Measurements from ENCODE around the gene WDR53.
A peak's percentile ranks its signal among the peaks of the same experiment; 100 is the strongest.
"Not testable (repeated sequence)": the region's sequence is repeated elsewhere in the genome, so short reads cannot be mapped to it uniquely, and the experiment has no call there.

The WDR53 gene

DNA sequence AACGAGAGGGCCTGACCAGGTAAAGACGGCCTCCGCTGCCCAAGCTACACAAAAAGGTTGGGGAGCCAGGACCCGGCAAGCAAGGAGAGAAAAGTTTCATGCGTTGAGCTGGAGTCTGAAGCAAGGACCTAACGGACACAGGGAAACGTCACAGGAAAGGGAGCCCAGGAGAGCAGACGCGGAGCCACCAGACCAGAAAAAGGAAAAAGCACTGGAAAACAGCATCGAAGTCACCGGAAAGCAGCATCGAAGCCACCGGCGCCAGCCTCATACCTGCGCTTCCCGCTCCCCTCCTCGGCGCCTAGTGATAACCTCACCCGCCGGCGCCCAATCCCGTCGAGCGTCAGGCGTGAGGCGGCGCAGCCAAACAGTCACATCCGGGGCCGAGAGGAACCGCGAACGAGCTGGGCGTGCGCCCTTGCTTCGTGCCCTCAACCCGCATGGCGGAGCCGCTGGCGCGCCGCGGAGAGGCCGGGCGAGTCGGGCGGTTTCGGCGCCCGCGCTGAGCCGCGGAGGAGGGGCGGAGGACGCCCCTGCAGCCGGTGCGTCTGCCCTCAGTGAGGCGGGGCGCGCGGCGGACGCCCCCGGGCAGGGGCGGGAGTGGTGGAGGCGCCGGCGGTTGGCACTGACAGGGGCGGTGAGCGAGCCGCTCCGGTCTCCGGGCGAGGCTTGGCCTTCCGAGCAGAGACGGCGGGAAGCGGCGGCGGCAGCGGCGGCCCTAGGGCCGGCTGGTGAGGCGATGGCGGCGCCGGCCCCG is at the start of gene WDR53, which contains the start of gene FBXO45:
TSS of gene WDR53 (minus strand) at position 309 of the 757 bp plus-strand sequence. CDS start 7,079 bp downstream, outside the sequence.
TSS of gene FBXO45 (plus strand) at position 415 of the 757 bp plus-strand sequence. CDS start at position 740, 325 bp downstream.
- H3K4me1 Mint-ChIP-seq, result peaks cover 38% of the 10 kb centered on the region
- H3K4me3 Mint-ChIP-seq, result peak within 1 kb of the TSS; percentile 97
- no peaks in the 10 kb centered on the region for H3K27me3 Mint-ChIP-seq
- peaks cover 3% of the 10 kb centered on the region for H3K36me3 Mint-ChIP-seq
- H3K27ac Mint-ChIP-seq, result peak within 1 kb of the TSS; percentile 96
- H3K9me3 Mint-ChIP-seq, result no peaks in the 10 kb centered on the region

DNA sequence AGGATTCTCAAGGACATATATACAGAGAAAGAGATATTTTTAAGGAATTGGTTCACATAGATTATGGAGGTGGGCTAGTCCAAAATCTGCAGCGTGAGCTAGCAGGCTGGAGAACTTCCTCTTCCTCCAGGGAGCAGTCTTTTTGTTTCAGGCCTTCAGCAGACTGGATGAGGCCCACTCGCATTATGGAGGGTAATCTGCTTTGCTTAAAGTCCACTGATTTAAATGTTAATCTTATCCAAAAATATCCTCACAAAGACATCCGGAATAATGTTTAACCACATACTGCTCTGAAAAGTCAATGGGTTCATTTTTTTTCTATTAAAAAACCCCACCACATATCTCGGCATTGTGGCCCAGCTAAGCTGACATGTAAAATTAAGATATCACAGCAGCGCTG is 48.9 kb upstream of the WDR53 start:
- Mint-ChIP-seq H3K27ac (no peak overlapping the region), H3K4me3 (no peak overlapping the region), H3K36me3 (no peaks in the 10 kb centered on the region), H3K4me1 (peaks cover 19% of the 10 kb centered on the region), H3K27me3 (no peaks in the 10 kb centered on the region), H3K9me3 (no peaks in the 10 kb centered on the region)

DNA sequence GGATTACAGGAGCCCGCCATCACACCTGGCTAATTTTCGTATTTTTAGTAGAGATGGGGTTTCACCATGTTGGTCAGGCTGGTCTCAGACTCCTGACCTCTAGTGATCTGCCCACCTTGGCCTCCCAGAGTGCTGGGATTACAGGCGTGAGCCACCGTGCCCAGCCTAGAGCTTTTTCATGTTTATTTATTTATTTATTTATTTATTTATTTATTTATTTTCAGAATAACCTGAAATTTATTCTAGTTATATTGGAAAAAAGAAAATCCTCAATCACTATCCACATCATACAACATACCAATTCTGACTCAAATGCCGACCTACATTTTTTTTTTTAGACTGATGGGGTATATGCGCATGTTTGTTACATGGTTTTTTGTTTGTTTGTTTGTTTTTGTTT is 46.9 kb upstream of the WDR53 start:
- H3K4me1 Mint-ChIP-seq, result peaks cover 25% of the 10 kb centered on the region
- H3K27ac Mint-ChIP-seq, H3K27me3 Mint-ChIP-seq, H3K4me3 Mint-ChIP-seq, H3K36me3 Mint-ChIP-seq, H3K9me3 Mint-ChIP-seq: not testable (repeated sequence)

DNA sequence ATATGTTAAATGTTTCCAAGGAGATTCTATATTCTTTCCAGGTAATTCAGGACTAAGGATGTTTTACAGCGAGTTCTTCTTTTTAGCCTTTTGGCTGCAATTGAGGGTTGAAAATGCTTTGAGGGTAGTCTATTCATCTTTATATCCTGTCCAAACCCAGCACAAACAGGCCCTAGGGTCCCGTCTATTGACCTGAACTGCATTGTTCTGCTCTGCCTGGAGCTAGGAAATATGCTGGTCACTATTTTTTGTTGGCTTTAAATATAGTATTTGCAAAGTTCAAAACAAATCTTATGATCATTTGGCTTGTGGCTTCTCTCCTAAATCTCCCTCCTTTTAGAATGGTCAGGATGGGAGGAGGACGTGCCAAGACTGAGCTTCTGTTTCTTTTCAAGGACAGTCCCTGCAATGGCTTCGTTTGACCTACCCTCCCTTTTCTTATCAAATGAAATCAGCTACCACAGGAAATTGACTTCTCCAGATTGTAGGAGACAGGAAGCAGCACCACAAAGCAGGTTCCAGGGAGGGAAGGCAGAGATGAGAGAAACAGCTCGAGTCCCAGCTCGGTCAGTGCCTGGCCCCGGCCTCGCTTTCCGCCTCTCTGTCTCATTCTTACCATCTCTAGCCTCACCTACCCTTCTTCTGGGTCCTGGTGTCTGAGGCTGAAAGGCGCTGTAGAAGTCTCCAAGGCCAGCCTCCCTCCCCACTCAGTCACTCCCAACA is 43.6 kb upstream of the WDR53 start:
- Mint-ChIP-seq H3K4me1 (peaks cover 34% of the 10 kb centered on the region), H3K27me3 (no peaks in the 10 kb centered on the region), H3K4me3 (peak overlapping the region; percentile 34), H3K36me3 (no peaks in the 10 kb centered on the region), H3K27ac (peak overlapping the region; percentile 8), H3K9me3 (no peaks in the 10 kb centered on the region)

DNA sequence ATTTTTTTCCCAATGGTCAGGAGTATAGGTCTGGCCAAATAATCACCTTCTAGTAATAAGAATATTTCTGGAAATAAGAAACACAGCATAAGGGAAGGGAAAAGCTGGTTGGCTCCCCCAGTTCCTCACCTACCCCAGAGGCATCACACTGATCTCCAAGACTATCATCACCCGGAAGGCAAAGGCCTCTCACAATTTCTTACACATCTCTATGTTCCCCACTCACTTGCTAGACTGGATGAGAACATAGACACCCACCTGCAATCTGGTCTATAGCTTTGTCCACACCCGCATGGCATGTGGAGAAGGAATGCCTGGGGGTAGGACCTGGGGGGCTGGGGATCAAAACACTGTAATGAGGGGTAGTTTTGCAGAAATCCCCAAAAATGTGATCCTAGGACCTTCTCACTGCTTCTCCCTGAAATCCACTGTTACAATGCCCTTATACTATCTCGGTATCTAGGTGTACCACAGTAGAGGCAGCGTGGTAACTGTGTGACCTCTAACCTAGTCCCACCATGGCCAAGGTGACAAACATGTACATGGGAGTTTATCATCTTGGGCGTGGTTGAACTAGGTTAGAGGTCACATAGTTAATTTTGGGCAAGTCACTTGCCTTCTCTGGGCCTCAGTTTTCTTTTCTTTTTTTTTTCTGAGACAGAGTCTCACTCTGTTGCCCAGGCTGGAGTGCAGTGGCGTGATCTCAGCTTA is 41.6 kb upstream of the WDR53 start:
- H3K27me3 Mint-ChIP-seq, result no peaks in the 10 kb centered on the region
- H3K27ac Mint-ChIP-seq, result peak overlapping the region; percentile 7
- no peaks in the 10 kb centered on the region for H3K9me3 Mint-ChIP-seq
- H3K4me1 Mint-ChIP-seq, result peaks cover 38% of the 10 kb centered on the region
- no peaks in the 10 kb centered on the region for H3K36me3 Mint-ChIP-seq
- H3K4me3 Mint-ChIP-seq, result peak overlapping the region; percentile 56

DNA sequence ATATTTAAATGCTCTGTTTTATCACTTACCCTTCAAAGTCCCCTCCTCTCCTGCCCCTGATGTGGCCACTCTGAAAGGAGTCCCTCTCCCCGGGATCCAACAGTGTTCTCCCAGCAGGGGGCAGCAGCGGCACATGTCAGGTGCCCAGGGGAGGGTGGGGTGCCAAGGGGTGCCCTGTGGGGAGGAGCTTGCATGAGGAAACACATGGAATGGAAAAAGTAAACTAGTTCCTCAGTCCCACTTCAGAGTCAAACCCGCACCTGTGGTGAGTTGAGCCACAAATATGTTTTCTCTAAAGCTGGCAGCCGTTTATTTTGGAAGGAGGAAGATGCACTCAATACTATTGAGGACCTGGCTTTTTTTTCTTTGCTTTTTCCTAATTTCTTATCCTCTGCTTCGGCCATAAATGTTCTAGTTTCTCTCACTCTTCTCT is 41.0 kb upstream of the WDR53 start:
- H3K27ac Mint-ChIP-seq, result peak overlapping the region; percentile 7
- no peaks in the 10 kb centered on the region for H3K27me3 Mint-ChIP-seq
- no peaks in the 10 kb centered on the region for H3K9me3 Mint-ChIP-seq
- no peaks in the 10 kb centered on the region for H3K36me3 Mint-ChIP-seq
- H3K4me3 Mint-ChIP-seq, result peak overlapping the region; percentile 56
- peaks cover 44% of the 10 kb centered on the region for H3K4me1 Mint-ChIP-seq

DNA sequence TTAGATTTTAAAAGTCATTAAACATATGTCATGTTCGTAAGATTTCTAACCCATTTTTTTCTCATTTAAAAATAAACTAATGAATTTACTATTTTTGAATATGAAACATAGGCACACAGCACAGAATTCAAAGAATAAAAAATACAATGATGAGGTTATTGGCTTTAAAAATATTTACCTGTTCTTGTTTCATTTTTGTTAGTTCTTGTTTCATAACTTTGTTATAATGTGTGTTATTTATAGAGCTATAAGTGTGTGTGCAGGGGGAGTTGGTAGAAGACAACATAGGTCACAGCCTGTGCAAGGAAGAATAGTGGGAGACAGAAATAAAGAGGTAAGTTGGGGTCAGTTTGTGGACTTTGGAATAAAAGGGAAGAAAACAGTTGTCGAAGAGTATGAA is 40.3 kb upstream of the WDR53 start:
- Mint-ChIP-seq H3K36me3 (no peaks in the 10 kb centered on the region), H3K27ac (no peak overlapping the region), H3K4me3 (no peak overlapping the region), H3K4me1 (peaks cover 45% of the 10 kb centered on the region), H3K27me3 (no peaks in the 10 kb centered on the region), H3K9me3 (no peaks in the 10 kb centered on the region)

DNA sequence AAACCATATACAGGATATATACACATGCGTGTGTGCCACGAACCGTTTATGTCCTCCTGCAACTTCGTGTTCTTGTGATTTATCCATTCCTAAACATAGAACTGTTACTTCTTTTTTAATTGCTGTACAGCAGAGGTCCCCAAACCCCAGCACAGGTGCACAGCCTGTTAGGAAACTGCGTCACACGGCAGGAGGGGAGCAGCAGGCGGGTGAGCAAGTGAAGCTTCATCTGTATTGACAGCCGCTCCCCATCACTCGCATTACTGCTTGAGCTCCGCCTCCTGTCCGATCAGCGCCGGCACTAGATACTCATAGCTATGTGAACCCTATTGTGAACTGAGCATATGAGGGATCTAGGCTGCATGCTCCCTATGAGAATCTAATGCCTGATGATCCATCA is 36.2 kb upstream of the WDR53 start:
- Mint-ChIP-seq H3K4me3 (no peak overlapping the region), H3K27me3 (no peaks in the 10 kb centered on the region), H3K4me1 (peaks cover 20% of the 10 kb centered on the region), H3K27ac (no peak overlapping the region), H3K36me3 (no peaks in the 10 kb centered on the region), H3K9me3 (no peaks in the 10 kb centered on the region)

DNA sequence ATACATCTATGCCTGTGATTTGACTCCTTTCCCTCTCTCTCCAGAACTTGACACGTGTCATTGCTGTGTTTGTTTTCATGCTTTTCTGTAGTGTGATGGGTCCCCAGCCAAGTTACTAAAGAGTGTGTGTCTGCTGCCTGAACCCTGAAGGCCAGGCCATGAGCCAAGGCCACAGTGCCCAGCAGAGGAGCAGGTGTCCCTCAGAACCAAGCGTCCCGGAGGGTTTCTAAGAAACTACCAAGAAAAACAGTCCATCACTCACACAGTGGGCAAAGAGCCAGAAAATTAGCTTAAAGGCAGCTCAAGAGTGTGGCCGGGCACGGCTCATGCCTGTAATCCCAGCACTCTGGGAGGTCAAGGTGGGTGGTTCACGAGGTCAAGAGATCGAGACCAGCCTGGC is 35.3 kb upstream of the WDR53 start:
- Mint-ChIP-seq H3K36me3 (no peaks in the 10 kb centered on the region), H3K4me3 (no peak overlapping the region), H3K4me1 (peaks cover 12% of the 10 kb centered on the region), H3K9me3 (no peaks in the 10 kb centered on the region), H3K27ac (no peak overlapping the region), H3K27me3 (no peaks in the 10 kb centered on the region)

DNA sequence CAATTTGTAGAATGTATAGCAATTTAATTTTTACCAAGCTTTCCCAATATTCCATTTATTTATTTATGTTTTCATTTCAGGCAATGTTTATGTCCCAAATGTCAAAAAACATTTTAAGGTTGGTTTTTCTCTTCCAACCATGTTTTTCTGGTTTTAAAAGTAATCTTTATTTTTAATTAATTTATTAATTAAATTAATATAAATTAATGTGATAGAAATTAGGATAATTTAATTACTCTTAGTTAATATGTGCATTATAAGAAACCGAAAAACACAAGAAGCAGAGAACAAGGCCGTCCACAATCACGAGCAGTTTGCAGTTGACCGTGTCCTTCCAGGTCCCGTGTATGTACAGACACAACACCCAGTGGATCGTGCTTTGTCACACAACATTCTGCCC is 34.3 kb upstream of the WDR53 start:
- H3K36me3 Mint-ChIP-seq, result no peaks in the 10 kb centered on the region
- H3K4me3 Mint-ChIP-seq, result no peak overlapping the region
- no peaks in the 10 kb centered on the region for H3K9me3 Mint-ChIP-seq
- no peak overlapping the region for H3K27ac Mint-ChIP-seq
- peaks cover 20% of the 10 kb centered on the region for H3K4me1 Mint-ChIP-seq
- H3K27me3 Mint-ChIP-seq, result no peaks in the 10 kb centered on the region

DNA sequence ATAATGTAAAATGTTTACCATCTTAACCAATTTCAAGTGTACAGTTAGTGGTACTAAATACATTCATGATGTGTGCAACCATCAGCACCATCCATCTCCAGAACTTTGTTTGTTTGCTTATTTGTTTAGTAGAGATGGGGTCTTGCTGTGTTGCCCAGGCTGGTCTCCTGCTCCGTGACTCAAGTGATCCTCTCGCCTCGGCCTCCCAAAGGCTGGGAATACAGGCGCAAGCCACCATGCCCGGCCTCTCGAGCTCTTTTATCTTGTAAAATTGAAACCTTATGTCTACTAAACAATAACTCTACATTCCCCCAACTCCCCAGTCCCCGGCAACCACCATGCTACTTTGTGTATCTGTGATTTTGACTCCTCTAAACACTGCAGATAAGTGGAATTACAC is 32.0 kb upstream of the WDR53 start:
- Mint-ChIP-seq H3K9me3 (no peaks in the 10 kb centered on the region), H3K4me1 (peaks cover 20% of the 10 kb centered on the region), H3K27me3 (no peaks in the 10 kb centered on the region), H3K36me3 (no peaks in the 10 kb centered on the region), H3K4me3 (no peak overlapping the region), H3K27ac (no peak overlapping the region)

DNA sequence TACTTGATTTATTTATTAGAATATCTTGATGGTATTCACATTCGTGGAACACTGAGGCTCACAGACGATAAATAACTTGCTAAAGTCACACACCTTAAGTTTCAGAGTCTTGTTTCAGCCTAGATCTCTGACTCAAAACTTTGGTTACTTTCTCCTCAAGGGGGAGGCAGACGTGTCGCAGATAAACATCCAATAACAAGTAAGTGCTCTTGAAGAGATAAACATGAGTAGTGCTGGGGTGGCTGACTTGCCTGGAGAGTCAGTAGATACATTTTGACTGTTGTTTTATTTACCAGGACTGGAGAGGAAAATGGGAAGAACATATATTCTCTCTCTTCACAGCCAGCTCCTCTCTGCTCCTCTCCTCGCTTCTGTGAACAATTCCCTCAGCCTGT is 31.4 kb upstream of the WDR53 start:
- Mint-ChIP-seq H3K36me3 (no peaks in the 10 kb centered on the region), H3K4me3 (no peak overlapping the region), H3K27ac (no peak overlapping the region), H3K9me3 (no peaks in the 10 kb centered on the region), H3K27me3 (no peaks in the 10 kb centered on the region), H3K4me1 (peaks cover 15% of the 10 kb centered on the region)

DNA sequence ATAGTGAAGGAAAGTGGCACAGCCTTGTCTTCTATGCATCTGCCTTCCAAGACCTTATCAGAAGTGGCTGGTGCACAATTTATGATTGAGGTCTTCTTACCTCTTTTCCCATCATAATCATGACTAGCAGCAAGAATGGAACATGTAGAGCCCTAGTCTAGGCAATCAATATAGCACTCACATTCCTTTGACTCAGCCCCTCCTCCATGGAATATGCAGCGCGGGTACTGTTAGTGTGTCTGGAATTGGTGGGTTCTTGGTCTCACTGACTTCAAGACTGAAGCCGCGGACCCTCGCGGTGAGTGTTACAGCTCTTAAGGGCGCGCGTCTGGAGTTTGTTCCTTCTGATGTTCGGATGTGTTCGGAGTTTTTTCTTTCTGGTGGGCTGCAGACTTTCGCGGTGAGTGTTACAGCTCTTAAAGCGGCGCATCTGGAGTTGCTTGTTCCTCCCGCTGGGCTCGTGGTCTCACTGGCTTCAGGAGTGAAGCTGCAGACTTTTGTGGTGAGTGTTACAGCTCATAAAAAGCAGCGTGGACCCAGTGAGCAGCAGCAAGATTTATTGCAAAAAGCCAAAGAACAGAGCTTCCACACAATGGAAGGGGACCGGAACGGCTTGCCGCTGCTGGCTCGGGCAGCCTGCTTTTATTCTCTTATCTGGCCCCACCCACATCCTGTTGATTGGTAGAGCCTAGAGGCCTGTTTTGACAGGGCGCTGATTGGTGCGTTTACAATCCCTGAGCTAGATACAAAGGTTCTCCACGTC is 29.8 kb upstream of the WDR53 start:
- not testable (repeated sequence) for H3K27me3 Mint-ChIP-seq, H3K9me3 Mint-ChIP-seq, H3K36me3 Mint-ChIP-seq, H3K27ac Mint-ChIP-seq, H3K4me1 Mint-ChIP-seq
- H3K4me3 Mint-ChIP-seq, result peak overlapping the region; percentile 77

DNA sequence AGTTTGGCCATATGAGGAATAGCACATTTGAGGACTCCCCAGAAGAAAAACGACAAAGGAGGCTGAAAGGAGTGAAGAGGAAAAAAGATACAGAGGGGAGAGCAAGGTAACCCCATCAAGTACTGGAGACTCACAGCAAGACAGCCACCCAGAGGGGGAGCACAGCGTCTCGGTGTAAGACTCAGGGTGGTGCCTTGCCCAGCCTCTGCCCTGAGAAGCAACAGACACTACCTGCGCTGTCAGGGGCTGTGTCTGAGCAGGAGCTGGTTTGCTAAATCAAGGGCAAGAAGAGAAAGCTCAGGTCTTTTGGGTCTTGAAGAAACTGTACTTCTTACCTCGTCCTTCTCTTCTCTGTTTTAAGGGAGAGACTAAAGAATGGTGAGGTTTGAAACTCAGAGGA is 28.0 kb upstream of the WDR53 start:
- Mint-ChIP-seq H3K4me1 (peaks cover 9% of the 10 kb centered on the region), H3K27me3 (no peaks in the 10 kb centered on the region), H3K36me3 (no peaks in the 10 kb centered on the region), H3K4me3 (no peak overlapping the region), H3K27ac (no peak overlapping the region), H3K9me3 (no peaks in the 10 kb centered on the region)

DNA sequence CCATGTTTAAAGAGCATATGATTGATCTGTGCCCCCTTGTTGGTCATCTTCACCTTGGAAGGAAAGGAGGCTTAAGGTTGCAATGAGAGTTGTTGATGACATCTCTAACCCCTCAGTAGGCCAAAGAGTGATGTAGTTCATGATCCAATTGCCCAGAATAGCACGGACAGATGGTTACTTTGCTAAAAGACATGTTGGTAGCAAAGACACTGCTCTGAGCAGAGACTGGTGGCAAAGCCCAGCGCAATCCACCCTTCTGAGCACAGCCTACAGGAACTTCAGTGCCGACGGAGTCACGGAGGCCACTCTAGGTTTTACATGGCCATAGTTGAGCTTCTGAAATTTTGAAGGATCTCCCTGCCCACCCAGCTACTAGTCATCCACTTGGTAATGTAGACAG is 21.9 kb upstream of the WDR53 start:
- Mint-ChIP-seq H3K27me3 (no peaks in the 10 kb centered on the region), H3K4me1 (no peaks in the 10 kb centered on the region), H3K9me3 (no peaks in the 10 kb centered on the region), H3K27ac (no peak overlapping the region), H3K4me3 (no peak overlapping the region), H3K36me3 (no peaks in the 10 kb centered on the region)

All from activated naive CD4-positive, alpha-beta T cell treated with anti-CD3 and anti-CD28 coated beads, Interleukin-2, amount 50 U/mL, for 24 hours (primary cell).